H9 (cell line): ENCODE measurements around the gene AJAP1. TPM values are rescaled to one million over a fixed set of nuclear protein-coding genes. Genes with fewer than 3 reads are reported as not detected.

Experiments
- DNase-seq: peaks from one replicate; pipeline ENCODE4 v3.0.0-alpha.2; 2017
- H2AFZ ChIP-seq: one replicate; pipeline ENCODE4 v1.6.1; 2013; ENCODE audit warnings: mild to moderate bottlenecking, low read length, control low read depth, moderate library complexity
- H2AK5ac ChIP-seq: 2 replicates; pipeline ENCODE4 v1.6.1; 2013; ENCODE audit warnings: low read length, control low read depth, mixed read lengths; ENCODE audit not compliant: insufficient read length
- H2BK120ac ChIP-seq: one replicate; pipeline ENCODE4 v1.6.1; 2013; ENCODE audit warnings: low read depth, mild to moderate bottlenecking, low read length, control low read depth, inconsistent platforms; ENCODE audit not compliant: poor library complexity, severe bottlenecking
- H2BK12ac ChIP-seq: 2 replicates; pipeline ENCODE4 v1.6.1; 2013; ENCODE audit warnings: low read length, control low read depth, mixed read lengths, low read depth; ENCODE audit not compliant: insufficient read length
- H2BK15ac ChIP-seq: 2 replicates; pipeline ENCODE4 v1.6.1; 2013; ENCODE audit warnings: low read depth, low read length, control low read depth
- H2BK20ac ChIP-seq: one replicate; pipeline ENCODE4 v1.6.1; 2013; ENCODE audit warnings: low read depth, mild to moderate bottlenecking, low read length, control low read depth, inconsistent platforms; ENCODE audit not compliant: poor library complexity, severe bottlenecking
- H2BK5ac ChIP-seq: 2 replicates; pipeline ENCODE4 v1.6.1; 2013; ENCODE audit warnings: low read length, control low read depth, mixed read lengths; ENCODE audit not compliant: insufficient read length
- H3K14ac ChIP-seq: 2 replicates; pipeline ENCODE4 v1.6.1; 2013; ENCODE audit warnings: low read length, control low read depth; ENCODE audit not compliant: insufficient read depth
- H3K18ac ChIP-seq: 2 replicates; pipeline ENCODE4 v1.6.1; 2013; ENCODE audit warnings: low read depth, mild to moderate bottlenecking, mixed read lengths, low read length, control low read depth; ENCODE audit not compliant: insufficient read length
- H3K23ac ChIP-seq: 2 replicates; pipeline ENCODE4 v1.6.1; 2013; ENCODE audit warnings: low read length, control low read depth, mixed read lengths, low read depth; ENCODE audit not compliant: insufficient read length
- H3K23me2 ChIP-seq: 2 replicates; pipeline ENCODE4 v1.6.1; 2013; ENCODE audit warnings: low read depth, mild to moderate bottlenecking, mixed read lengths, low read length, control low read depth; ENCODE audit not compliant: insufficient read length, poor library complexity, severe bottlenecking
- H3K27ac ChIP-seq: 2 replicates; pipeline ENCODE4 v1.5.1; 2013; ENCODE audit warnings: low read length, control low read depth, mixed read lengths, low read depth; ENCODE audit not compliant: insufficient read length
- H3K27me3 ChIP-seq: 2 replicates; pipeline ENCODE4 v1.6.1; 2013; ENCODE audit warnings: low read length, control low read depth, inconsistent platforms; ENCODE audit not compliant: insufficient read depth
- H3K4ac ChIP-seq: 2 replicates; pipeline ENCODE4 v1.6.1; 2013; ENCODE audit warnings: low read depth, mild to moderate bottlenecking, control low read depth, inconsistent platforms, low read length, moderate library complexity
- H3K4me1 ChIP-seq: 2 replicates; pipeline ENCODE4 v1.6.1; 2013; ENCODE audit warnings: low read length, control low read depth, inconsistent platforms; ENCODE audit not compliant: insufficient read depth
- H3K4me2 ChIP-seq: 2 replicates; pipeline ENCODE4 v1.6.1; 2013; ENCODE audit warnings: low read length, control low read depth, mixed read lengths; ENCODE audit not compliant: insufficient read length, insufficient read depth
- H3K56ac ChIP-seq: 2 replicates; pipeline ENCODE4 v1.6.1; 2013; ENCODE audit warnings: low read depth, mild to moderate bottlenecking, mixed read lengths, low read length, control low read depth; ENCODE audit not compliant: insufficient read length
- H3K79me1 ChIP-seq: 2 replicates; pipeline ENCODE4 v1.6.1; 2013; ENCODE audit warnings: low read depth, mild to moderate bottlenecking, moderate library complexity, low read length, control low read depth, inconsistent platforms; ENCODE audit not compliant: insufficient read depth, poor library complexity, severe bottlenecking
- H3K79me2 ChIP-seq: 2 replicates; pipeline ENCODE4 v1.6.1; 2013; ENCODE audit warnings: low read length, control low read depth, inconsistent platforms; ENCODE audit not compliant: insufficient read depth
- H3K9ac ChIP-seq: 2 replicates; pipeline ENCODE4 v1.6.1; 2013; ENCODE audit warnings: low read length, control low read depth, mixed read lengths; ENCODE audit not compliant: insufficient read length; ENCODE audit errors: extremely low read depth
- H3K9me3 ChIP-seq: one replicate; pipeline ENCODE4 v1.6.1; 2013; ENCODE audit warnings: low read depth, low read length, inconsistent platforms; ENCODE audit not compliant: control insufficient read depth
- H3T11ph ChIP-seq: one replicate; pipeline ENCODE4 v1.6.1; 2013; ENCODE audit warnings: mild to moderate bottlenecking, low read length, control low read depth, inconsistent platforms
- H4K20me1 ChIP-seq: one replicate; pipeline ENCODE4 v1.6.1; 2013; ENCODE audit not compliant: control insufficient read depth, insufficient read length, insufficient read depth
- H4K5ac ChIP-seq: 2 replicates; pipeline ENCODE4 v1.6.1; 2013; ENCODE audit warnings: low read depth, mild to moderate bottlenecking, mixed read lengths, low read length, control low read depth; ENCODE audit not compliant: insufficient read length
- H4K8ac ChIP-seq: replicated peaks from 2 replicates; pipeline ENCODE4 v1.6.1; 2013; ENCODE audit warnings: low read length, control low read depth, mixed read lengths, low read depth; ENCODE audit not compliant: insufficient read length
- H4K91ac ChIP-seq: 2 replicates; pipeline ENCODE4 v1.6.1; 2013; ENCODE audit warnings: low read depth, mild to moderate bottlenecking, moderate library complexity, mixed read lengths, low read length, control low read depth; ENCODE audit not compliant: insufficient read length
- H3K27ac Mint-ChIP-seq, 3 experiments: 2 replicates in 2 of 3; 3 replicates in 1 of 3; pipeline ENCODE4 v1.8.0; 2020 to 2021; ENCODE audit warnings: mixed read lengths in 3 of 3, mild to moderate bottlenecking in 1 of 3, moderate library complexity in 1 of 3
- H3K27me3 Mint-ChIP-seq: 2 replicates; pipeline ENCODE4 v1.8.0; 2021; ENCODE audit warnings: low read depth, mild to moderate bottlenecking, moderate library complexity, mixed read lengths
- H3K36me3 Mint-ChIP-seq, 3 experiments: 2 replicates in 2 of 3; 3 replicates in 1 of 3; pipeline ENCODE4 v1.8.0; 2020 to 2021; ENCODE audit warnings: low read depth in 3 of 3, mixed read lengths in 3 of 3; ENCODE audit not compliant: insufficient read depth in 1 of 3
- H3K4me1 Mint-ChIP-seq, 2 experiments: 2 replicates each; pipeline ENCODE4 v1.8.0; 2020; ENCODE audit warnings: mixed read lengths in 2 of 2
- H3K4me3 Mint-ChIP-seq, 2 experiments: 2 replicates in 1 of 2; 3 replicates in 1 of 2; pipeline ENCODE4 v1.8.0; 2020 to 2021; ENCODE audit warnings: mild to moderate bottlenecking in 2 of 2, mixed read lengths in 2 of 2, moderate library complexity in 1 of 2
- H3K9me3 Mint-ChIP-seq, 2 experiments: 2 replicates in 1 of 2; 3 replicates in 1 of 2; pipeline ENCODE4 v1.8.0; 2020; ENCODE audit warnings: mild to moderate bottlenecking in 2 of 2, mixed read lengths in 2 of 2, moderate library complexity in 1 of 2
- CTCF ChIP-seq: fragments of 200-600 bp; sonication (generic); conservative IDR thresholded peaks from 3 replicates; pipeline ENCODE4 v1.8.0; 2021; ENCODE audit warnings: antibody characterized with exemption, mild to moderate bottlenecking
- WGBS: extraction: QIAGEN DNeasy Blood & Tissue Kit; methylation state at CpG from one replicate; pipeline ENCODE4 v1.1.7; 2013; ENCODE audit warnings: missing lambda C conversion rate, low lambda C conversion rate, mixed read lengths; ENCODE audit not compliant: insufficient read length; ENCODE audit errors: extremely low coverage; 5-methylcytosine and 5-hydroxymethylcytosine counted together
- total RNA-seq: library from RNA; stranded (reverse); gene quantifications from 2 replicates; pipeline ENCODE4 v1.2.1, GENCODE V29; 2021

Gene AJAP1
- total RNA-seq, 1 experiment from 2014 or later = 8.6 TPM

GRCh38 chr1:4724001-4724400 is 69.6 kb downstream of the AJAP1 start:
- Histone ChIP-seq H3K23ac (no peak overlapping the region), H2BK12ac (no peak overlapping the region), H3K56ac (no peak overlapping the region), H4K5ac (no peak overlapping the region), H4K8ac (no peak overlapping the region), H3K9ac (no peak overlapping the region), H3K27ac (no peak overlapping the region), H2AK5ac (no peak overlapping the region), H3K9me3 (no peaks in the 10 kb centered on the region), H3K18ac (no peak overlapping the region), H3K79me1 (no peaks in the 10 kb centered on the region), H3K23me2 (no peaks in the 10 kb centered on the region), H2BK20ac (no peak overlapping the region), H2BK5ac (no peak overlapping the region), H3K27me3 (no peaks in the 10 kb centered on the region), H3K4ac (no peak overlapping the region), H4K20me1 (no peaks in the 10 kb centered on the region), H2BK120ac (no peak overlapping the region), H2AFZ (no peak overlapping the region), H4K91ac (no peak overlapping the region), H3K4me1 (no peaks in the 10 kb centered on the region), H3K4me2 (no peak overlapping the region), H3T11ph (no peak overlapping the region), H2BK15ac (no peak overlapping the region), H3K79me2 (no peaks in the 10 kb centered on the region), H3K14ac (no peak overlapping the region; the same call in 1 of the 2 replicates)
- peaks cover 0 to 6% (median 0%) of the 10 kb centered on the region in 3 experiments; a peak in 4 of 7 replicates for H3K36me3 Mint-ChIP-seq
- H3K4me3 Mint-ChIP-seq = no peak overlapping the region
- 0 out of 5 replicates have a peak, but pooled peaks cover 0 to 3% of the 10 kb centered on the region in 2 experiments for H3K9me3 Mint-ChIP-seq
- no peak for DNase-seq
- WGBS = no CpG with 5 or more reads among the region's 12 CpGs
- no peak for TF ChIP-seq CTCF
- peaks cover 3 to 6% of the 10 kb centered on the region in 2 experiments; a peak in 3 of 4 replicates for H3K4me1 Mint-ChIP-seq
- peaks cover 15% of the 10 kb centered on the region for H3K27me3 Mint-ChIP-seq
- H3K27ac Mint-ChIP-seq = no peak overlapping the region; a peak in 1 of 7 replicates
